ENCODE measurements around the gene MXRA7.
"Not testable (repeated sequence)": the region's sequence is repeated elsewhere in the genome, so short reads cannot be mapped to it uniquely, and the experiment has no call there.

Gene MXRA7

DNA sequence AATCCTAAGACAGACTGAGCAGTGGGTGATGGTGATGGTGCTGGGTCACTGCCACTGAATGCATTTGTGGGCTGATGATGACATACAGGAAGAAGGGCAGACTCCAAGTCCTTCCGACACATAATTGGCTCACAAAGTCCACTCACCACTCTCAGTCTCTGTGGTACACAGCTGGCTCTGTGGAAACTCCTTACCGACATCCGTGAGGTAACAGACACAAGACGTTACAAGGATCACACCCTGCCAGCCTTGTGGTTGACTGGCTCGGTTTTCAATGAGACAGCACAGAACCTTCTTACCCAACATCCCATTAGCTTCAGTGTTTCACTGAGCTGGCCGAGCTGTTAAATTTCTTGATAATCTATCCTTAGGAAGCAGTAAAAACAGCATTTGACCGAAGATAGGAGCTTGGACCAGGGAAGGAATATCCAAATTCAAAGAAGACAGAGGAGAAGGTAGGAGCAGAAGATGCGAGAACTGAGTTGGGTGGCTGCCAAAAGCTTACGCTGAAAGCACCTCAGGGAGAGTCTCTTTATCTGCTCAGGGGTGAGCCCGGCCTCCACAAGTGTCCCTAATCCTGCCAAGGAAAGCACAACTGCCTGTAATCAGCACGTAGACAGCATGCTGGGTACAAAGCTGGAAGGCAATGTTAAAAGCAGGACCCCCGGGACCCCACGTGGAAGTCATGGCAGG lies 5.5 kb upstream of the MXRA7 start:
- DNase-seq (ENCODE audit: low spot score), result no peak

DNA sequence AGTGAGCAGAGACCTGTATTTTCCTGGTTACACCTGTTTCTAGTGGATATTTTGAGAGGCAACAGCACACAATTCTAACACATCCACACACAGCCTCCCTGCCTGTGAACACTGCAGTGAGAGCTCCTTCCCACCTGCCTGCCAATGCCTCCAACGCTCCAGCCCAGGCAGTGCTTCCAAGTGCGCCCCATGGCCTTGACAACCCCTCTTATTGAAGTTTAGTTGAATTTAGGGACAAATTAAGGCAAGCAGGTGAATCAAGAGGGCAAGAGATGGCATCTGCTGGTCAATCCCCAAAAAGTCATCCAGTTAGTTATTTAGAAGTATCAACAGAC lies 4.7 kb upstream of the MXRA7 start:
- DNase-seq (ENCODE audit: low spot score), result no peak

GRCh38 chr17:76714822-76715495 lies 4.2 kb upstream of the MXRA7 start:
- DNase-seq (ENCODE audit: low spot score), result peak; percentile 60

DNA sequence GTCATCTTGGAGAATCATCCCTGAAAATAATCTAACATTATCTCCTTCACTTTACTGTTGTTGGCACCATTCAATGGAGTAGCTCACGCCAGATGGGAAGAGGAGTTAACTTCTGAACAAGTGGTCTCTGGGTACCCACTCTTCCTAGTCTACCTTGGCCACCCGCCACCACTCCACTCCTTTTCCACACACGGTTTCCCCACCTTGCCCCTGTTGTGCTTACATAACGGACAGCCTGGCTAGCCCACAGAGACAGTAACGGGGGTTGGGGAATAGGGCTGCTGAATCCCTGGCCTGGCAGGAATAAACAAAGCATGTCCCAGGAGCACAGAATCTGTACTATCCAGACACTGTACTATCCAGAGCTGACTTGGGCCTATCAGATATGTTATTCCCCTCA lies 3.6 kb upstream of the MXRA7 start:
- no peak for DNase-seq (ENCODE audit: low spot score)

DNA sequence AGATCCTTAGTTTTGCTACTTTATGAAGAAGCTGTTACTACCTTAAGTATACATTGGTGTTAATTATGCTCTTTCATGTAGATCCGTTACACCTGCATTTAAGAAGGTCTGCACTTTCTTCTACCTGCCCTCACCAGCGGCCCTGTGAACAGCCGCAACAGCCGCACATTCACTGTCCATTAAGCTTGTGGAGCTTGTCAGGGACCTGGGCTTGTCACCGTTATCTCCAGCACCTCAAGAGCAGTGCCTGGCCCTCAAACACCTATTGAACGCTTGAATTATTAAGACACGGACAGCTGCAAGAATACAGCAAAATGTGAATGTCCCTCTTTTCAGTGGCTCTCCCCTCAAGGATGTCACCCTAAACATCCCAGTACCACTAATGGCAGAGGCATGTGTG lies 3.0 kb upstream of the MXRA7 start:
- no peak for DNase-seq (ENCODE audit: low spot score)

GRCh38 chr17:76712321-76712720 lies 1.6 kb upstream of the MXRA7 start:
- not testable (repeated sequence) for DNase-seq (ENCODE audit: low spot score)

GRCh38 chr17:76709951-76710862 lies 558 bp downstream of the MXRA7 start:
- not testable (repeated sequence) for DNase-seq (ENCODE audit: low spot score)

GRCh38 chr17:76709077-76709950 lies 1.5 kb downstream of the MXRA7 start:
- DNase-seq (ENCODE audit: low spot score), result no peak

- no peak for DNase-seq (ENCODE audit: low spot score)
Observed at GRCh38 chr17:76707985-76708807, 2.6 kb downstream of the MXRA7 start.

DNA sequence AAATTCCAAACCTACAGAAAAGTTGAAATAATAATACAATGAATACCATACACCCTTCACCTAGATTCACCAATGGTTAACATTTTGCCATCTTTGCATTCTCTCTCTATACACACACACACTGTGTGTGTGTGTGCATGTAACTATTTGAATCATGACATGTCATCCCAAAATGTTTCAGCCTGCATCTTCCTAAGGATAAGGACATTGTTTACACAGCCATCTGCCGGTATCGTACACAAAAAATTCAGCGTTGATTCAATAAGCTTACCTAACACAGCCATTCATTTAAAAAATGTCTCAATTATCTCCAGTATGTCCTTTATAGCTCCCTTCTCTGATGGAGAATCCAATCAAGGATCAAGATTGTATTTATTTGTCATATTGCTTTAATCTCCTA lies 3.9 kb downstream of the MXRA7 start:
- DNase-seq (ENCODE audit: low spot score), result no peak

- no peak for DNase-seq (ENCODE audit: low spot score)
Observed at GRCh38 chr17:76704805-76705204, 6.0 kb downstream of the MXRA7 start.

DNA sequence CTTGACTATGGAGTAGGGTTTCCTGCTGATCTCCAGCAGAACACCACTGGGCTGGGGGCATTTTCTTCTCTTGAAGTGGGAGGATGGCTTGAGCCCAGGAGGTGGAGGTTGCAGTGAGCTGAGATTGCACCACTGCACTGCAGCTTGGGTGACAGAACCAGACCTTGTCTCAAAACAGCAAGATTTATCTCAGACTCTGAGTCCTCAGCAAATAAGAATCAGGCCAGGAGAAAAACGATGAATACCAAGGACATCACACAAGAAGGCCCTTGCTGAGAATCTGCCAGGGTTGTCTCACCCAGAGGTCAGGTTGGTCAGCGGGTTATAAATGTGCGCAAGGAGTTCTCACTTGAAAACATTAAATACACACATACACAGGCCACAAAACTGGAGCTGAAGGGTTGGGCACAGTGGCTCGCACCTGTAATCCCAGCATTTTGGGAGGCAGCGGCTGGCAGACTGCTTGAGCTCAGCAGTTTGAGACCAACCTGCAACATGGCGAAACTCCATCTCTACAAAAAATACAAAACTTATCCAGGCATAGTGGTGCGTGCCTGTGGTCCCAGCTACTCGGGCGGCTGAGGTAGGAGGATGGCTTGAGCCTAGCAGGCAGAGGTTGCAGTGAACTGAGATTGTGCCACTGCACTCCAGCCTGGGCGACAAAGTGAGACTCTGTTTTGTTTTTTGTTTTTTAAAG lies 7.7 kb downstream of the MXRA7 start:
- no peak for DNase-seq (ENCODE audit: low spot score)

DNA sequence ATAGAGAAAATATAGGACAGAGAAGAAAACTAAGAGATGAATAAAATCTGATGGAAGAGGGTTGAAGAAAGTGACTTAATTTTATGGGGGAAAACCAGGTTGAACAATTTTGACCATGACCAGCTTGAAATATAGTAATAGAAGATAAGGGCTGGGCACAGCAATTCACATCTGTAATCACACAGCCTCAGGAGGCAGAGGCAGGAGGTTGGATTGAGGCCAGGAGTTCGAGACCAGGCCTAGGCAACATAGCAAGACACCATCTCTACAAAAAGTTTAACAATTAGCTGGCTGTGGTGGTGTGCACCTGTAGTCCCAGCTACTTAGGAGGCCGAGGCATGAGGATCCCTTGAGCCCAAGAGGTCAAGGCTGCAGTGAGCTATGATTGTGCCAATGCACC lies 8.7 kb downstream of the MXRA7 start:
- DNase-seq (ENCODE audit: low spot score), result no peak

DNA sequence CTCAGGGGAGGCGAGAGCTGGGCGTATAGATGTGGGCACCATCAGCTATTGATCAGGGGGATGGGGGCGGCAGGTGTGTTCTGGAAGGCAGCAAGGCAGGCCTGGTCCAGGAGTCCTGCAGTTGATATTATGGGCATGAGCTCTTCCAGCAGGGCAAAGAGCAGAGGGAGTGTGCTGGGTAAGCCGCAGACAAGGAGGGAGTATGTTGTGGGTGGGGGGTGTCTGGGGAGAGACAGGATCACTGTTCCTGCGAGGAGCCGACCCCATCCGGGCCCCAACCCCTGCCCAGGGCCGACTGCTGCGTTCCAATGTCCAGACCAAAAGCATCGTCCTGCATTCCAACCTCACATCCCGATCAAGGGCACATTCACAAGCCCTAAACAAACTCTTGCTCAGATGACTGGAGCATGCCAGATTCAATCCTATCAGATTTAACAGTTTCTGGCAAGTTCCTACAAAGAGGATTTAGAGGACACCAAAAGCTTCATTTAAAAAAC lies 9.2 kb downstream of the MXRA7 start:
- no peak for DNase-seq (ENCODE audit: low spot score)

DNA sequence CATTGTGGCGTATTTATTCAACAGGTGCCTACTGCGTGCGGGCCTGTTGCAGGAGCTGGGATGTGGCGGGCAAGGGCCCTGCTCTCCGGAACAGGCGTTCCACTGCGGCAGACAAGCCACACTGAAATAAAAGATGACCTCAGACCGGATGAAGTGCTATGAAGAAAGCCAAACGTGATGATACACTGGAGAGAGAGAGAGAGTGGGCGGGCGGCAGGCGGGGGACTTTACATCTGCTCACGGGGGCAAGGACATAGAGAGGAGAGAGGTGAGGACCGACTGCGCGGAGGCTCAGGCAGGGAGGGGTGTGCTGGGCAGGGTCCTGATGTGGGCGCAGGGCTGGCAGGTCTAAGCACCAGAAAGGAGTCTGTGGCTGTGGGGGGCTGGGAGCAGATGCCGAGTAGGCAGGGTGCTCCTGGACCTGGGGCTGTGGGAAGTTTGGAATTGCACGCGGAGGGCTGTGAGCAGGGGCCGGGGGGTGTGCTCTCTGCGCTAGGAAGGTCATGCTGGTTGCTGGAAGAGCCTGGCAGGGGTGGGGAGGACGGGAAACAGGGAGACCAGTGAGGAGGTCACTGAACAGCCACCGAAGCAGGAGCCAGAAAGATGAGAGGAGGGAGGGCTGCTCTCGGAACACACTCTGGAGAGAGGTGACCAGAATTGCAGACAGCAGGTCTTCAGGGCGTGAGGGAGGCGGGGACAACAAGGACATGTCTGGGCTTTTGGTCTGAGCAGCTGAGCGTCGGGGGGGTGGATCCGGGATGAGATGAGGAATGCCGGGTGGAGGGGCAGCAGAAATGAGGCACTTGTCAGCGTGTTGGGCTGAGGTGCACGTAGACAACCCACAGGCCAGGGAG lies 9.9 kb downstream of the MXRA7 start:
- DNase-seq (ENCODE audit: low spot score), result no peak

- no peak for DNase-seq (ENCODE audit: low spot score)
Observed at GRCh38 chr17:76700270-76700616, 10.5 kb downstream of the MXRA7 start.

GRCh38 chr17:76698466-76698977 lies 12.2 kb downstream of the MXRA7 start:
- not testable (repeated sequence) for DNase-seq (ENCODE audit: low spot score)

GRCh38 chr17:76697702-76698465 lies 12.9 kb downstream of the MXRA7 start:
- DNase-seq (ENCODE audit: low spot score), result no peak

Data from germinal center (tissue), 1 donor.